Right ventricle myocardium superior (tissue), 1 donor: ENCODE measurements around the gene DYNC1I1. TPM values are rescaled to one million over a fixed set of nuclear protein-coding genes. Genes with fewer than 3 reads are reported as not detected.

Experiments
- ATAC-seq: fragments of 200-7000 bp; cut with Tn5 transposase; one replicate; pipeline ENCODE4 v1.9.1; 2020; ENCODE audit warnings: mild to moderate bottlenecking; ENCODE audit not compliant: poor library complexity
- DNase-seq: peaks from one replicate; pipeline ENCODE4 v3.0.0-alpha.2; 2020
- intact Hi-C: fragments of 100-400 bp; cut with DNase I; formaldehyde crosslinking; loops from one replicate; pipeline ENCODE4 v1.11.2; 2022
- total RNA-seq: library from RNA; stranded (reverse); fragmentation: NEBNext Ultra II Directional; extraction: Animal tissue kit (Norgen Biotek cat#: 25700); gene quantifications from one replicate; pipeline ENCODE4 v1.2.1, GENCODE V29; 2021
- donor health status: DM: no; HTN: yes; CAD: no; lungs with severe emphysema.

Gene DYNC1I1
- total RNA-seq, 1 donor from 2014 or later, result 35.6 TPM

DNA sequence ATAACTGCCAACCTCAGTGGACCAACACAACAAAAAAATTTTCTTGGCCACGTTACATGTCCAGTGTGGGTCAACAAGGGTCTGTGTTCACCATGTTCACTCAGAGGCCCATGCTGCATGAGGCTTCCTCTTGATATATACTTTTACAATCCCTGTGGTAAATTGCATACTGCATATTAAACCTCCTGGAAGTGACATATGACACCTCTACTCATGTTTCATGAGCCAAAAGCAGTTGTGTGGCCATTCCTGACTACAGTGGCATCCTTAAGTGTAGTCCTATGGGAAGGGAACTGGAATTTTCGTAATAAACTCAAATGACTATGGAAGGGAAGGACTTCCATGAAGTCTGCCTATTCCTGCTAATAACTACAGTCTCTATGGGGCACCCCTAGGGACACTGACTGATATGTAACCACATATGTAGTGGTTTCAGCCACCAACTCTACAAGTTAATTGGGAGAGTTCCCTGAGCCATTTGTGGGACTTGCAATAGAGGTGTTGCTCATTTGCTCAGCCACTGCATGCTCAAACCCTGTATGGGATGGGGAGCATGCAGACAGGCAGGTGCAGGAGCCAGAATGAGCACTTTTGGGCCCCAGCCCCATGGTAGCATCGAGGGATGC, 9.7 kb downstream of the DYNC1I1 start:
- DNase-seq (no peak), ATAC-seq (no peak)
- intact Hi-C loops, result no loop called here

DNA sequence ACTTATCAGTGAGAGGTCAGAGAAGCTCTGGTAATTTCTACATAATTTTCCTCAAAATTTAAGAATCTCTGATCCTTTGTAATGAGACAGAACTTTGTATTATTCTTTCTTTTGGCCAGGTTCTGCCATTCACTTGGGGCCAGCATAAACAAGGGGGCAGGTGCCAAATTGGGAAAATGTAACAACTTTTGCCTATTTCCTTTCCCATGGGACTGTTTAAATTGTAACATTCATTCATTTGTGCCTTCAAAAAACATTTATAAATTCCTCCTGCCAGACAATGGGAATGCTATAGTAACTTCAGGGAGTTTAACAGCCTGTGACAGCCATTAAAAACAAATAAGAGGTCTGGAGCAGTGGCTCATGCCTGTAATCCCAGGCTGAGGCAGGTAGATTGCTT, 12.4 kb downstream of the DYNC1I1 start:
- ATAC-seq, result no peak
- intact Hi-C loops, result no loop called here
- no peak for DNase-seq

DNA sequence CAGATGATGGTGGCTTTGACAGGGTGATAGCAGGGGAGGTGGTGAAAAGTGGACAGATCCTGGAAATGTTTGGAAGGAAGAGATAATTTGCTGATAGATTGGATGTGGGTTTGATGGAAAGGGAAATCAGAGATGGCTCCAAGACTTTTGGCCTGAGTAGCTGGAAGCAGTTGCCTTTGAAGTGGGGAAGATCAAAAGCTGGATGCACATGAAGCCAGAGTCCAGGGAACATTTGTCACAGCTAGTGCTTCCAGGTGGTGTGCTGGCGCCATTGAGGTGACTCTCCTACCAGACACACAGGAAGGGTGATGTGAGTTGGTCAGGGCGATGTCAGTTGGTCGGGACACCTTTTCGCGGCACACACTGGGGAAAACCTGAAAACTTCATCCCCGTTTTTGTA, 15.9 kb downstream of the DYNC1I1 start:
- intact Hi-C loops, result no loop called here
- no peak for ATAC-seq
- DNase-seq, result no peak

DNA sequence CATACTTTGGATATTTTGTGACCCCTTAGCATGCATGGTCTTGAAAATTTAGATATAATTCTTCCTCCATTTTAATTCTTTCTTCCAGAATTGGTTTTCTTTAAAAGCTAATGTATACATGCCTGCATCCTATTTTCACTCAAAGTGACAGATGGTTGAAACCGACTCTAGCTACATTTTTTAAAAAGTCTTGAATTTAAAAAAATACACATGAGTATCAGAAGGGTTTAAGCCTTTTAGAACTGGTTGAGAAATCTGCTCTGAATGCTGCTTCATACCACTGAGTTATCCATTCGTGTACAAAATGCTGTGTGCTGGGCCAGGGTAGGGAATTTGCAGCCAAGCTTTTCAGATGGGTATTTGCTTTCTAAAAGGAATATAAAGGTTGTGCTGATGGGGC, 16.5 kb downstream of the DYNC1I1 start:
- intact Hi-C loops, result no loop called here
- no peak for ATAC-seq
- no peak for DNase-seq

DNA sequence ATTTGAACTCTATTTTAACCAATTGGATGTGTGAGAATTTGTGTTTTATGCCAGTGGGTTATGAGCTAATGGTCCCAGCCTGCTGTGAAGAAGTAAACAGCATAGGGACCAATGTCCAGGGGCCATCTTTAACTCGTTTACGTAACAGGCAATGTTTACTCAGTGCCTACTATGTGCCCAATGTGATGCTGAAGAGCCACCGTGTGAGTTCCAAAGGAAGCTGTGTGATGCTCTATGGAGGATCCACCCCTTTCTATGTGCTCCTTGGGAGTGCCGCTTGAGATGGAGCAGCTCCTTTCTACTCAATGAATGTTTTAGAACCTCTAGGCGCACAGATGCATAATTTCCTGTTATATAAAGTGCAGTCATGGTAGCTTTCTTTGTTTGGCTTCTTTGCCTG, 21.3 kb downstream of the DYNC1I1 start:
- ATAC-seq, result no peak
- no peak for DNase-seq
- intact Hi-C loops, result no loop called here

DNA sequence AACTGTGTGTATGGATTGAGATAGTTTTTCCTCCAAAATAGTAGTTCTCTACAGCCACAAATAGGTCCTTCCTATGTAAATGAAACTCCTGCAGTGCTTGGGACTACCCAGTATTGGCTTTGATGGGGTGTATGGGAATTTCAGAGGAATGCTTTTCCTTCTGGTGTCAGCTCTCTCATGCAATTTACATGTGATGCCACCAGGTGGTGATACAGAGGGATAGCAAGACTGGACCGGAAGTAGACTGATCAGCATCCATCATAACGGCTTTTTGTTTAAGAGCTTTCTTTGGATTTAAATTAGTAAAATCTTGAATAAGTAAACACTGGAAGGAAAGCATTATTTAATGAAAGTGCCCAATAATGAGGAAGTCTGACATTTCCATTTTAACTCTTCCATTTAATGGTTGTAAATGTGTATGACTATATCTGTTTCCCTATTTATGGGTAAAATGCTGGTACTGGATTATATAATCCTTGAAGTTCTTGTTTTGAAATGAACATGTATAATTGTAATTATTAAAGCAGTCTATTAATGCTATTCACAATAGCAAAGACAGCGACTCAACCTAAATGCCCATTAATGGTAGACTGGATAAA, 22.7 kb downstream of the DYNC1I1 start:
- intact Hi-C loops, result no loop called here

DNA sequence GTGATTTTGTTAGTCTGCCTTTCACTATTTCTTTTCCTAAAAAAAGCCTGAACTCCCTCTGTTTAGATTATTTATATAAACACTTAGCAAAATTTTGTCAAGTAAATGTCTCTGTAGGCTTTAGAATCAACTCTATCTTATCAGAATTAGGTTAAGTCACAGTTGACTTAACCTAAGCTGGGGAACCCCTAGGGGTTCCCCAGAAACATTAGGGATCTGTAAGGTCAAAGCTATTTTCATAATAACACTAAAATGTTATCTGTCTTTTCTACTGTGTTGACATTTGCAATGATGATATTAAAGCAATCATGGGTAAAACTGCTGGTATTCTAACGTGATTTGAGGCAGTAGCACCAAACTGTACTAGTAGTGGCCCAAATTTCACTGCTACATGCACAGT, 24.3 kb downstream of the DYNC1I1 start:
- DNase-seq, result no peak
- intact Hi-C loops, result no loop called here
- ATAC-seq, result no peak

More for the DNA sequence above, 22.7 kb downstream of the DYNC1I1 start:
- DNase-seq (no peak), ATAC-seq (no peak)

DNA sequence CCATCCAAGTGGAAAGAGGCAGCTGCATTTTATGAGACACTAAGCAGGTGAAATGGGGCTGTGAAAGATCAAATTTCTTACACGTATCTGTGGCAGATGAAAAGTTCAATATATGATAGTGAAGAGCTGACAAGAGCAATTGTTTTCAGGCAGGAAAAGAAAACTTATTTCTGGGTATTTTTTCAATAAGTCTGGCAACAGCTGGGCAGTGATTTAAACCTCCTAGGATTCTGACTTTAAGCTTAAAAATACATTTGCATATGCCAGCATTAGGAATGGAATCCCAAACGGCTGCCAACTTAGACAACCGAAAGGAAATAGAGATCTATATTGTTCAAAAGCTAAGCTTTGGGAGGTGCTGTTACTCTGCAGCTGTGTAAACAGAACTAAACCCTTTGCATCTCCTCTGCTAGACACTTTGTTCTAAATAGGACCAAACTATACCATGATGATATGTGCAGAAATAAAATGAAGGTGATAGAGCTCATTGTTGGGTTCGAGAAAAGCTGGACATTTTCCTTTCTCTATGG, 26.1 kb downstream of the DYNC1I1 start:
- ATAC-seq (no peak), DNase-seq (no peak)
- intact Hi-C loops, result no loop called here

DNA sequence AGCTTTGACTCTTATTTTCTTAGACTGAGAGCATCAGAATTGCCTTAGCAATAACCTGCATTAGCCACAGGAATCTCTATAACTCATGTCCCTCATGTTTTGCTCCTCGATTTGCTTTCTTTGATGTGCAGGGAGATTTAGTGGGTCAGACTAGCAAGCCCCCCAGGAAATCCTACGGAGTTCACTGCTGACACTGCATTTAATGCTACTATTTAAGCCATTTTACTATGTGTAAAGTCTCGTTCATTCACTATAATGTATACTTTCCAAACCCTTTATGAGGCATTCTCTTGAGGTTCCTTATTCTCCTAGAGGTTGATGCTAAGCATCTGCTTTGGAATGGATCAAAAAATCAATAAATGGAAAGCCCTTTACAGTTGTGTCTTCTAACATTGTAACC, 28.4 kb downstream of the DYNC1I1 start:
- ATAC-seq (no peak), DNase-seq (no peak)
- intact Hi-C loops, result no loop called here

DNA sequence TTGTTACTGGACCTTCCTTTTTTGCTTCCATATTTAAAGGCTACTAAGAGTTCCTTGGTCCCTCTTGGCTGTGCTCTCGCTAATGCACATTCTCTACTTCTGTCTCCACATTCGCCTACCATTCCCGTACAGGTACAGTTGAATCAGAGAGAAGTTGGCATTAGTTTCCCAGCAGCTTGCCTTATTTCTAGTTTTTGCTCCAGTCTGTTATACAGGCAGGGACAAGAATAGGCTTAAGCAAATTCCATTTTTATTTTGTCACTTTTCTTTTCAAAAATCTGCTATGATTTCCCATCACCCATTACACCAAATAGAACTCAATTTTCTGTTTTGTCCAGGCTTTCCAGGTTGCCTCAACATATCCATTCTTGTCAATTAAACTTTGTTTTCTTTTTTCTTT, 29.9 kb downstream of the DYNC1I1 start:
- DNase-seq, result no peak
- intact Hi-C loops, result no loop called here
- ATAC-seq, result no peak

DNA sequence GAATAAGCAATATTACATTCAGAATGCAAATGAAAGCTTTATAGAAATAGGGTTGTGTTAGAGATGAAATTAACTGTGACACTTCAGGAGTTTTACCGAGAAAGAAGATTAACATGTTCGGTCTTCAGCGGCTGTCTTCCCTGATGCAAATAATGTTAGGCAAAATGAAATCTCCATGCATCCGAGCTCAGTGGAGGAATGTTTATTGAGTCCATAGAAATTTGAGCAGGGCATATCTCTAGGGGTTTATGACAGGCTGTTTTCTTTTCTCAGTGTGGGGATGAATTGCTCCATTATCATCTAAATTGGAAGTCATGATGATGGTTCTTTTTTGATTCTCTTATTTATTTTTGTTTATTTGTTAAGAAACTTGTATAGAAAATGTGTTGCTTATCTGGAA, 31.7 kb downstream of the DYNC1I1 start:
- ATAC-seq, result no peak

DNA sequence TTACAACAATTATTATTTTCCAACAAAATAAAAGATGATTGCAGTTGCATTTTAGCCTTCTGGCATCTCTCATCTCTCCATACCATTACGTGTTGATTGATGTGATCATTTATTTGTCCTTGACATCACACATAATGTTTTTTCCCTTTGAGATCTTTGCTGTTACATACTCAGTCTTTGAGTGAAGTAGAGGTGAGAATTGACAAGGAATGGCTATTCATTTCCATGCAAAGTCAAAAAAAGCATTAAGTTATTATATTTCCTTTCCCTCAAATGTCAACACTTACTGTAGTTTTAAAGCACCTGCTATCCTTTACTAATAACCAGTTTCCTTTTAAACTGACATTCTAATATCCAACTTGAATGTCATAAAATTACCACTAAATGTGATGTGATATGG, 33.6 kb downstream of the DYNC1I1 start:
- intact Hi-C loops, result no loop called here
- ATAC-seq, result no peak
- DNase-seq, result no peak

More for the DNA sequence above, 31.7 kb downstream of the DYNC1I1 start:
- DNase-seq, result no peak
- intact Hi-C loops, result no loop called here

DNA sequence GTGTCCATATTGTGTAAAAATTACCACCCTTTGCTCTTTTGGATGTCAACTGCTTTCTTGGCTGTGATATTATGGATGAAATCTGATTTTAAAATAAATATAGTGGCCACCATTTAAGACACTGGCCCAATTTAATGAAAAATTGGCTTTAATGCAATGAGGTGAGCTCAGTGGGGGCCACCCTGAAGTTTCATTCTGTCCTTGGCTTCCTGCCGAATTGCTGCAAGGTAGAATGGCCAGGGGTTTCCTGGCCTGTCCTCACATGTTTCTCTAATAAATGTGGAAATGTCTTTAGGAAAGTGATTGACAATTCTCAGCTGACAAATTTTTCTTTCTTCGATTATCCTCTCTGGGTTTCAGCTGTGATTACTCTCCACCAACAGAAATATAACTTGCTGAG, 36.0 kb downstream of the DYNC1I1 start:
- no peak for ATAC-seq
- intact Hi-C loops, result no loop called here
- DNase-seq, result no peak

DNA sequence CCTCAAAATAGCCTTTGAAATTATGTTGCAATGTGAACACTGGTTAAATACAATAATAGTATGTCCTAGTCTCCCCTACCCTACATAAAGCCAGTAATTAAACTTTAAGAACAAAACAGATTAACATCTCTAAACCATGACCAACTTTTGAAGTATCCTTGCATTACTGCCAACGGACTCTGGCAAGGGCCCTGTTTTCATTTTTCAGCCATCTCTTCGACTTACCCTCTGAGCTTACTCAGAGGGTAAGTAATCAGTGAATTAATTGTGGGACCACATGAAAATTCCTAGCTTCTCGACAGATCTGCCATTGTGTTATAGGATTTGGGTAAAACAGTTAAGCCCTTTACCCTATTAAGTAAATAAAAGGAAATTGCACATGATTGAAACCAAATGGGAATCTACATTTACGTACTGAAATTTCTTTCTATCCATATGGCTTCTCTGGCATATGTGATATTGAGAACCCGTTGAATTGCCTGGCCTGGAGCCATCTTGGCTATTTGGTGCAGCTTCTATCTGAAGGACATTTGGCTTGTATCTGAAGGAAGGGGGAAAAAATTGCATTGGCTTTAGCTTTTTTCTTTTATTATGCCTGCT, 39.6 kb downstream of the DYNC1I1 start:
- ATAC-seq, result no peak
- DNase-seq, result no peak
- intact Hi-C loops, result no loop called here

DNA sequence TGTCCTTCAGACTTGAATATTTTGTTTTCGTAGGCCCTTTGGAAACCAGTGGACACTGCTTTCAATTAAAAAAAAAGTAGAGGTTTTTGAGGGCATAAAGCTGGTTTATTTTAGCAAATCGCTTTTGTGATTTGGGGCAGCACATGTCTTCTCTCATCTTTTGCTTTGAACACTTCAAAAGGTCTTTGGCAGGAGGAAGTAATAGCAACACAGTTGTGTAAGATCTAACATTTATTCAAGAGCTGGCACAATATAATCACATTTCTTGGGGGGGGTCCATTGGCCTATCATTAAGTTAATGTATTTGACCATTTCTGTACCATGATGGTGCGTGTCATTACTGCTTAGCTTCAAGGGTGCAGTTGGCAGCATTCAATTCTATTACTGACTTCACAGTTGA, 42.4 kb downstream of the DYNC1I1 start:
- ATAC-seq (no peak), DNase-seq (no peak)
- intact Hi-C loops, result no loop called here

DNA sequence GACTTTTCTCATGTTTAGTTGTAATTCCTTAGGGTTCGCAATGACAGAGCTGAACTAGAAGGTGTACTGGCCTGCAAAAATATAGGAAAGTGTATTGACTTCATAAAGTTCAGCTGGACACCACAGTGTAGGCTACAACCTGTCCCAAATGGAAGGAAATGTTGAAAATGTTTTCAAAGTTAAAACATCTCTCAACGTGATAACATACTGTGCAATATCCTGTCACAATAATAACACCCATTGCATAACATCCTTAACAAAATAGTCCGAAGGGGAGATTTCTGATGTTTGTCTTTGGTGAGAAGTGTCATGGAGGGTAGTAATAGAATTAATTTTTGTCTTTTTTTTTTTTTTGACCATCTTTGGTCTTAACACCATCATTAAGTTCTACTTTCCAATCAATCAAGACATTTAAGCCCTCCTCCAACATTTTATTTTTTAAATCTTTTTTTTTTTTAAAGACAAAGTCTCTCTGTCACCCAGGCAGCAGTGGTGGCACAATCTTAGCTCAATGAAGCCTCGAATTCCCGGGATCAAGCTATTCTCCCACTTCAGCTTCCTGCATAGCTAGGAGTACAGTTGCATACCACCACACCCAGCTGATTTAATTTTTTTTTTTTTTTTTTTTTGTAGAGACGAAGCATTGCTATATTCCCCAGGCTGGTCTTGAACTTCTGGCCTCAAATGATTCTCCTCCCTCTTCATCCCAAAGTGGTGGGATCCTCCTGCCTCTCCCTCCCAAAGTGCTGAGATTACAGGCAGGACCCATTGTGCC, 45.7 kb downstream of the DYNC1I1 start:
- intact Hi-C loops, result no loop called here
- no peak for ATAC-seq
- DNase-seq, result no peak

DNA sequence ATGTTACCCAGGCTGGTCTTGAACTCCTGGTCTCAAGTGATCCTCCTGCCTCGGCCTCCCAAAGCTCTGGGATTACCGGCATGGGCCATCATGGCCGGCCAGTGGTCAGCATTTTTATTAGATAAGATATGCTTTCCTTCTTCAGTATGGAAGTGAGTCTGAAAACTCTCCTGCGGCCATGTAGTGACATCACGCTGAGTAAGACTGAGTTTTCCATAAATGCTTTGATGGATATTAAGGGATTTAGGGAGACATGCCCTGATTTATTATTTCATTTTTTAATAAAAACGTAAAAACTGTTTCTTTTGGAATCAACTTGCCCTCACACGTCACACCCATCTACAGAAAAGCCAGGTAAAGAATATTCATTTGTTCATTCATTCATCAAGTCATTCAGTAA, 48.4 kb downstream of the DYNC1I1 start:
- no peak for ATAC-seq
- intact Hi-C loops, result no loop called here
- DNase-seq, result no peak

DNA sequence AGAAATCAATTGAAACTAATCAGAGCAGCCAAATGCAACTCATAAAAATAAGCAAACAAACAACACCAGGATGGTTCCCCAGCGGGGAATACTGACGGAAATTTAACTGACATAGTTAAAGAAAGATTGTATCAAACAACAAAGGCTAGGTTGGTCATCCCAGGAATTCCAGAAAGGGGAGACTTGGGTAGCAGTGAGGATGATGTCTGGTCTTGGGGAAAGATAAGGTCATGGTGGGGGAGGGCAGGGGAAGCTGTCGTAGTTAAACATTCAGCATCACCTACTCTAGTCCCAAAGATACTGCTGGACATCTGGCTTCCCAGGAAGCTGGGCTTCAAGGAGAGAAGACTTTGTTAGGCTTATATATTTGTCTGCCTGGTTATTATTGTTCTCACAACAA, 50.4 kb downstream of the DYNC1I1 start:
- ATAC-seq (no peak), DNase-seq (no peak)
- intact Hi-C loops, result no loop called here

DNA sequence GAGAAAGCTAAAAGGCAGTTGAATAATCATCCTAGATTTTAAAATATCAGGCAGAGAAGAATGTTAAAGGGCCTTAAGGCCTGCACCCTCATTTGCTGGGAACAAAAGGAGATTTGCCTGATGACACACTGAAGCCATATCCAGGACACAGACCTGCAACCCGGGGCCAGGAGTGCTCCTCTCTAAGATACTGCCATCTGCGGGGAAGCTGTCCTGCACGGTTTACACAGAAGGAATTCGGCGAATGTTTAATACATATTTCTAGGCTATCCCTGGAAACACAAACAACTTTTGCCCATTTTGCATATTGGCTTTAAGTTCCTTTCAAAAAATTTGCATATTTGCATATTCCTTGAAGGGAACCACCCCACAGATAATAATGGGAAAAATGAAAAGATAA, 52.3 kb downstream of the DYNC1I1 start:
- DNase-seq (no peak), ATAC-seq (no peak)
- intact Hi-C loops, result no loop called here
